HG02840 (cell line): ENCODE results near the gene E2F1.

Experiments
- ATAC-seq: cut with Tn5 transposase; IDR thresholded peaks from one replicate; pipeline ENCODE4 v1.9.1; 2021; ENCODE audit warnings: mild to moderate bottlenecking, moderate library complexity, moderate number of reproducible peaks; ENCODE audit not compliant: unreplicated experiment, low FRiP score

The E2F1 gene

GRCh38 chr20:33660685-33661058 lies 25.5 kb downstream of the E2F1 start:
- ATAC-seq, result no peak

DNA sequence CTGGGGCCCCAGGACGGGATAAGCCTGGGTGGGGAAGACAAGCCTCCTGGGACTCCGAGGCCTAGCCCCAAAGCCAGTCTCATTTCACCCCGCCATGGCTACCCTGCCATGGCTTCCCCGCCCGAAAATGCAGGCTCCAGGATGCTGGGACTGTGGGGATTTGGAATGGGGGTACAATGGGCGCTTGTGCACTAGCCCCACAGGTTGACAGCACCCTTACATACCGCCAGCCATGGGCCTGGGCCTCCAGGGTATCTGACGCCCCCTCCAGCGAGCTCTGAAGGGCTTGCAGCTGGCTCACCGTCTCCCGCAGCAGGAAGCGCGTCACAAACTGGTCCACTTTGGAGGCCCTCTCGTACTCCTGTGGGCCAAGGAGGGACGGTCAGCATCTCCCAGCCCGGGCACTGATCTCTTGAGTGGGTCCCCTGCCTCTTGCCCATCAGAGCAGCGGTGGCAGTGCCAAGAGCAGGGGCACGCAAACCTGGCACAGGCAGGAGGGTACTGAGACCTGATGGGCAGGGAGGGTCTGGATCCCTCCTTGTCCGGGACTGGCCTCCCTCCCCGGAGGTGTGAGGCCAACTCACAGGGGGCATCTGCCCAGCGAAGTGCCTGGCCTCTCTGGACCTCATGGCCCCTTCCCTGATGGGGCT lies 26.0 kb downstream of the E2F1 start:
- no peak for ATAC-seq

- ATAC-seq, result no peak
Measured at GRCh38 chr20:33659341-33660034, 26.7 kb downstream of the E2F1 start.

- no peak for ATAC-seq
Measured at GRCh38 chr20:33658929-33659328, 27.3 kb downstream of the E2F1 start.

- no peak for ATAC-seq
Measured at GRCh38 chr20:33658510-33658909, 27.7 kb downstream of the E2F1 start.

DNA sequence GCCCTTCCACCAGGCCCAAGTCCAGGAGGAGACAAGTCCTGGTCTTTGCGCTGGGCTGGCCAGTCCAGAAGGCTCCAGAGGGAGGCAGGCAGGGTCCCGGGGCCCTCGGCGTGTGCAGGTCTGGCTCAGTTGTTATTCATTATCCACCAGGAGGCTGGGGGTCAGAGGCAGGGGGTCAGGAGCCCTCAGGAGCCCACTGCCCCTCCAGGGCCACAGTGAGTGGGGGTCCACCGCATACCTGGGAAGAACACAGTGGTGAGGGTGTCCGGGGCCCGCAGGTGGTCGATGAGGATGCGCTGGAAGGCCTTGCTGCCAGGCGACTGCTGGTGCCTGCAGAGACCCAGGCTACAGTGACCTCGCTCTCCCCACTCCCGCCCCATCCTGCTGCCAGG lies 28.5 kb downstream of the E2F1 start:
- no peak for ATAC-seq

GRCh38 chr20:33656783-33657703 lies 29.1 kb downstream of the E2F1 start:
- ATAC-seq, result no peak

DNA sequence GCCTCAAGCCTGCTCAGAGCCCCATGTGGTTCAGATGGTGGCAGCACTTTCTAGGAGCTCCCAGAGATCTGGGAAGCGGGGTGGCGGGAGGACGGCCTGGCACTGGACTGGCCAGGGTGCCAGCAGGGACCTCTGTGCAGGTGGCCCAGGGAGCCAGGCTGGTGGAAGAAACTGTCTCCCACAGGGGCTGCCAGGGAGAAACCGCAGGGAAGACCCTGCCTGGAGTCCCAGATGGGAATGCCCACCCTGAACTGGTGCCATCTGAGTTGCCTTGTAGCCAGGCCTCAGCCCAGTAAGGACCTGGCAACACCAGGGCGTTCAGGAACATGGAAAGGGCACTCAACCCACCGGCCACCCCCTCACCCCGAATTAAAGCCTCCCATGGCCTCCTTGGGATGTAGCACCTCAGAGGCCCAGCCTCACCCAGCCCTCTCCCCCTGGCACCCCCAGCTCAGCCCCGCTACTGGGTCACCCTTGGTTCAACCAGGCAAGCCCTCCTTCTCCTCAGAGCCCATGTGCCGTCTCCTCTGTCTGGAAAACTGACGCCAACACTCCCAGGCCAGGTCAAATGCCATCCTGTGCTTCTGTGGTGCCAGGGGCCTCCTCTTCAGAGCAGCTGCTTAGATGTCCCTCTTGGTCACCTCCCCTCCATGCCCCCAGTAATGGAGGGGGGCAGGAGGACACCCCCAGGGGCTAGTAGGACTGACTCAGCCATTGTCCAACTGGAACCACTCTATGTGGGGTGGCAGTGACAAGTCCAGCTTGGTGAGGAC lies 30.0 kb downstream of the E2F1 start:
- no peak for ATAC-seq

GRCh38 chr20:33655164-33655563 lies 31.0 kb downstream of the E2F1 start:
- ATAC-seq, result no peak

DNA sequence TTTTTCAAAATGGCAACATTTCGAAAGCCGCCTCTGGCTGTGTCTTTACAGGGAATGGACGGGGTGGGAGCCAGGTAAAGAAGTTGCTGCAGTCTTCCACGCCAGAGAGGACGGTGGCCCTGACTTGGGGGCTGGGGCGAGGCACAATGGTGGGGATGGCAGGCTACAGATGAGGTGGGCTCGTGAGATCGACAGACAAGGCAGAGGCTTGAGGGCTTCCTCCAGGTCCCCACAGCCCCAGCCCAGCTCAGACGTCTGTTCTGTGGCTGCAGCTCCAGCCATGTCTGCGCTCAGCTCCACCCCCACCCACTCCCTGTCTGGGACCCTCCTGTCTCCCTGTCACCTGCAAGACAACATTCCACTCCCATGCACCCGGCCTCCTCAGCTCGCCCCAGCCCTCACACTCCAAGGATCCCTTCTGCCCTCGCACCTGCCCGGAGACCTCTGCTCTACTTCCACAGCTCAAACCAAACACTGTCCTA lies 31.5 kb downstream of the E2F1 start:
- ATAC-seq, result no peak

DNA sequence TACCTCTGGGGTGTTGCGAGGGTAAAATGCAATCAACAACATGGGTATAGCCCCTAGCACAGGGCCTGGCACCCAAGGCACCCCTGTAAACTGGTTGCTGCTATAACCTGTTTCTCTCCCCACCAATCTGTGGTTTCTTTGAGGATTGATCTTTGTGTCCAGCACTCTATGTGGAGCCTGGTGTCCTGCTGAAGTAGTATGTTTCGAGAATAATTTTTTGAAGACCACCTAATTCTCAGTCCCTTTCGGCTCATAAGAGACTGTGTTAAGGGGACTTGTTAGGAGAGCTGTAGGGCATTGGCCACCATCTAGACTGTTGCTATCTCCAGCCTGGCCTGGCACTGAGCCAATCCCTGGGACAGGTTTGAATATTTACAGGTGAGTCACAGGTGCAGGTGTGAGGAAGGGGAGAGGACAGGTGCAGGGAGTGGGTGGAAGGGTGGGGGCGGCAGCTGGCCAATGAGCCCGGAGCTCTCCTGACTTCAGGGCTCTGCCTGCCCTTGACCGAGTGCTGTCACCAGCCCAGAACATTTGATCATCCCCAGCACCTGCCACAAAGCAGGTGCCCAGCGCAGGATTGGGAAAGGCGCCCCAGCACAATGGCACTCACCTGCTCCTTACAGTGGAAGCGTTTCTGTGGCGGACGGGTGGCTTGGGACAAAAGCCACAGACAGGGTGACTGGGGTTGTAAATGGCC lies 32.1 kb downstream of the E2F1 start:
- ATAC-seq, result no peak

- ATAC-seq, result no peak
Measured at GRCh38 chr20:33653218-33653899, 32.8 kb downstream of the E2F1 start.

GRCh38 chr20:33651562-33652048 lies 34.6 kb downstream of the E2F1 start:
- no peak for ATAC-seq

GRCh38 chr20:33650753-33651561 lies 35.2 kb downstream of the E2F1 start:
- ATAC-seq, result no peak

DNA sequence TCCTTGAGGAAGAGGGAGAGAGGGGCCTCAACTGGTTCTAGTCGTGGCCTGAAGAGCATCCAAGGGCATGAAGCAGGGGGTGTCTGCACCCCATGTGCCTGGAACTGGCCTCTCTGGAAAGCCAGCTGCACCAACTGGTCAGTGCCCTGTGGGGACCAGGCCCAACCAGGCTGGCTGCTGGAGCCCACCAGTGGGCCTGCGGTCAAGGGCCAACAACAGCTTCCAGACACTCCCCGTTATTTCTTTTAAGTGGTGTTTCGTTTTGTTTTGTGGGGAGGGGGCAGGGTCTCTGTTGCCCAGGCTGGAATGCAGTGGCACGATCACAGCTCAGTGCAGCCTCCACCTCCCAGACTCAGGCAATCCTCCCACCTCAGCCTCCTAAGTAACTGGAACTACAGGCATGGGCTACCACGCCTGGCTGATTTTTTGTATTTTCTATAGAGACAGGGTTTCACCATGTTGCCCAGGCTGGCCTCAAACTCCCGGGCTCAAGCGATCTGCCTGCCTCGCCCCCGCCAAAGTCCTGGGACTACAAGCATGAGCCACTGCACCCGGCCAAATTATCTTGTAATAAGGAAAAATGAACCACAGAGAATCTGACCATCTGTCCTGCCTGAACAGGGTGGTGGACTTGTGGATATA lies 36.0 kb downstream of the E2F1 start:
- ATAC-seq, result no peak

GRCh38 chr20:33649201-33649681 lies 36.9 kb downstream of the E2F1 start:
- ATAC-seq, result no peak

- no peak for ATAC-seq
Measured at GRCh38 chr20:33648396-33649004, 37.7 kb downstream of the E2F1 start.
